ENCODE results near the gene GGTA1.
"Not testable (repeated sequence)": the region's sequence is repeated elsewhere in the genome, so short reads cannot be mapped to it uniquely, and the experiment has no call there.

Gene GGTA1

DNA sequence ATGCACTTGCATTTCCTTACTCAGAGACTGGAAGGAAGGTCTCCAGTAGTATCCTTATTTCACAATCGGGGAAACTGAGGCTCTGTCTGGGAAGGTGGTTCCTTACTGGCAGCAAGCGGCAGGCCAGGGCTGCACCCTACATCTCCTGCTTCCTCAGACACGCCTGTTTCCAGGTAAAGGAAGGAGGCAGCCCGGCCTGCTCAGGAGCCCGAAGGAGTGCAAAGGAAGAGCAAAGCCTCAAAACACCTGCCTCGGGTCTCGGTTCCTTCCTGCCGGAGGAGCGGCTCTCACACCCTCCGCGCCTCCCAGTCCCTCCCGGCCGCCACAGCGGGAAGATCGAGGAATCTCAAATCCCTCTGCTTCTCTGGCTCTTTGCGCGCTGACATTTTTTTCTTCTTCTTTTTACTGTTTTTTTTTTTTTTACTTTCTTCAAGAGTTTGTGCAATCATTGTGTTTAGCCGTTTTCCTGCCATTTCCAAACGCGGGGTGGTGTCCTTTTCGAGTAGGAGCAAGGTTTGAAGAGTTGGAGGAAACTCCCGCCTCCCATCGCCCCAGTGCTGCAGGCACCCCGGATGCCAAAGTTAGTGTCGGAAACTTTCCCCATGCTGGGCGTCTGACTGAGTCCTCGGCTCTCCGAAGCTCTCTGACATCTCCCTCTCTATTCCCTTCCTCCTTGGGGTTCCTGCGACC lies 1.0 kb downstream of the GGTA1 start:
- DNase-seq: peak; percentile 3 to 13

DNA sequence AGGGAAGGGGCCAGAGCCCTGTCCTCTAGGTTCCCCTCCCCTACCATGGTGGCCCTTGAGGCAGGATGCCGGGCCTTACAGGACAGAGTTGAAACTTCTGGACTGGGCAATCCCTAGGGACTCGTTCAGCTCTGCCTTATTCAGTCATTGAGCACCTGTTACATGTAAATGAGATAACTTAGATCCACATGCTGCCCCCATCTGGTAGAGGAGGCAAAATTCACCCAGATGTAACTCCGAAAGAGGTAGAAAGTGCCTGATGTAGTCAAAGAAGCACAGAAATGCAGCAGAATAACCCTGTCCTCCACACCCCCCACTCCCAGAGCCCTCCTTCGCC lies 1.5 kb downstream of the GGTA1 start:
- peak; percentile 32 to 55 for DNase-seq

DNA sequence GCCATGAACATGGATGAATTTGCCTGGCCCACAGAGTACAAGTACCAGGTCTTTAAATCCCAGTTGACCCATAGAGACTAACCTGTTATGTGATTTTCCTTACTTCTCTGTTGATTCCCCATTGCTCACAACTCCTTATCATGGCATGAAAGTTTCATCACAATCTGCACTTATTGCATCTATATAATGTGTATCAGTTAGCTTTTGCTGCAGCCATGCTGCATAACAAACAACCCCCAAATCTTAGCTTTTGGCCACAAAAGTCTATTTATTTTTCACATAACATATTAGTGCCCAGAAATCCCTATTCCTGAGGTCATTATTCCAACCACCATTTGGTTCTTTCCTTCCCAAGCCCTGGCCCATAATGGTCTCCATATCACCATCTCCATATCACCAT lies 3.7 kb downstream of the GGTA1 start:
- no peak for DNase-seq

DNA sequence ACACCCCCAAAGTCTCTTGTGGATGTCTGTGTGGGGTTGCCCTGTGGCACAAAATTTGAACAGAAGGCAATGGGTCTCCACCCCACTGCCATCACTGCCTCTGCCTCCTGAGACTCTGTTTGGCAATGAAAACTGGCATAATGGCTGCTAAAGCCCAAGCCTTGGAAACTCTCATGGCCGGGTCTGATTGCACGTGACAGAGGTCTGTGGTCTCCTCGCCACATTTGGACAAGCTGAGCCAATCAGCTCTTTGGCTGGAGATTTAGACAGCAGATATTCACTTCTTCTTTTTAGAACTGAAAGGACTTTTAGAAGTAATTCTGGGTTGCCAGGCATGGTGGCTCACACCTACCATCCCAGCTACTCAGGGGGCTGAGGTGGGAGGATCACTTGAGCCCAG lies 5.5 kb downstream of the GGTA1 start:
- no peak for DNase-seq

DNA sequence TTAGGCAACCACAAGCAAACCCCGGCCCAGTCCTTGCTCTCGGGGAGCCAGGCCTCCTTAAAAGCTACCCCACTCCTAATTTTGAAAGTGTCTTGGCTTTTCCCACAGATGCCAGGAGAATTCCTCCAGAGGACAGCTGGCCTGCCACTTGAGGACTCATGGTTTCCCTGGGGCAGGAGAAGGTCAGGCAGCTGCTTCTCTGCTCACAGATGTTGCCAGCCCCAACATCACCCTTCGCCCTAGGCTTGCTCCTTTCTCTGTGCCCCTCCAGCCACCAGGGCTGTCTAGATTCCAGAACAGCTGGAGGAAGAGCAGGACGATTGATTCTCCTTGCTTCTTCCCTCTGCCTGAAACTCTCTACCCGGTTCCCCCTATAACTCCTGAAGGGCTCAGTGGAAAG lies 8.5 kb downstream of the GGTA1 start:
- no peak for DNase-seq

DNA sequence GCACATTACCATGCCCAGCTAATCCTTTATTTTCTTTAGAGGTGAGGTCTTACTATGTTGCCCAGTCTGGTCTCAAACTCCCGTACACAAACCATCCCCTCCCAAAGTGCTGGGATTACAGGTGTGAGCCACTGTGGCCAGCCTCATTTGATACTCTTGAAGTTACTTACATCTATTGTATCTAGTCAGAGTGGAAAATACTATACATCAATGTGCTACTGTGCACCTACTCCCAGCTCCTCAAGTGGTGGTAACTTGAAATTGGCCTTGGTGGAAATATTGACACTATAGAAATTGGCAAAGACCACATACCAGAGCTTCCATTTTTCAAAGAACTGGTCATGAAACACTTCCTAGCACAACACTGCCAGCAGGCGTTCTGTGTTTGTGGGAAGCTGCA lies 10.3 kb downstream of the GGTA1 start:
- no peak for DNase-seq

DNA sequence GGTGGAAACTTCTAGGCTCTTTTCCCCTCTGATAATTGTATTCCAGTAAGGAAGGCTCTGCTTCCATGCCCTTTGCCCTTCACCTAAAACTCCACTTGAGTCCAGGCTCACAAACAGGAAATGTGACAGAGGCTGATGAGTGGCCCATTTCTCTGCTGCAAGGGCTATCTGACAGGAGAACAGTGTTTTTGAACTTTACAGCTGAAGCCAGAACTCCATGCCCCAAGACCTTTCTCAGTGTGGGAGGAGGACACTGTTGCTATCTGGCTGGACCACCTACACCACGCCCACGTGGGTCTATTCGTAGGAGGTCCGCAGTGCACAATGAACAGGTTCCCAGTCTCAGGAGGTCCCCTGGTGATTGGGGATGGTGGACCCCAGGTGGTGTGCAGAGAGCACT lies 13.6 kb downstream of the GGTA1 start:
- no peak for DNase-seq

DNA sequence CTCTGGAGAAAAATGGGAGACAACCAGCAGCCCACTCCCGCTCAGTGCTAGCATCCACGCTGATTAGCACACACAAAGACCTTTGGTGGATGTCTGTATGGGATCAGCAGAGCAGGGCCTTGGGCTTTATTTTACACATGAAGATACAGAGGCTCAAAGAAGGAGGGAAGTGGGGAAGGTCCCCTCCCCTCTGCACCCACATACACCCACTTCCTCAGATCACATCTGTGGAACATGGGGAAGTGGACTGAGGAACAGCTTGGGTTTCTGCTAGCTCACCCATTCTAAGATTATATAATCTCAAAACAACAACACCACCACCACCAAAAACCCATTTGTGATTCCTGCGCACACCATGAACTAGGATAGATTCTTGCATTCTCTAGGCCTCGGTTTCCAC lies 14.0 kb downstream of the GGTA1 start:
- no peak for DNase-seq

DNA sequence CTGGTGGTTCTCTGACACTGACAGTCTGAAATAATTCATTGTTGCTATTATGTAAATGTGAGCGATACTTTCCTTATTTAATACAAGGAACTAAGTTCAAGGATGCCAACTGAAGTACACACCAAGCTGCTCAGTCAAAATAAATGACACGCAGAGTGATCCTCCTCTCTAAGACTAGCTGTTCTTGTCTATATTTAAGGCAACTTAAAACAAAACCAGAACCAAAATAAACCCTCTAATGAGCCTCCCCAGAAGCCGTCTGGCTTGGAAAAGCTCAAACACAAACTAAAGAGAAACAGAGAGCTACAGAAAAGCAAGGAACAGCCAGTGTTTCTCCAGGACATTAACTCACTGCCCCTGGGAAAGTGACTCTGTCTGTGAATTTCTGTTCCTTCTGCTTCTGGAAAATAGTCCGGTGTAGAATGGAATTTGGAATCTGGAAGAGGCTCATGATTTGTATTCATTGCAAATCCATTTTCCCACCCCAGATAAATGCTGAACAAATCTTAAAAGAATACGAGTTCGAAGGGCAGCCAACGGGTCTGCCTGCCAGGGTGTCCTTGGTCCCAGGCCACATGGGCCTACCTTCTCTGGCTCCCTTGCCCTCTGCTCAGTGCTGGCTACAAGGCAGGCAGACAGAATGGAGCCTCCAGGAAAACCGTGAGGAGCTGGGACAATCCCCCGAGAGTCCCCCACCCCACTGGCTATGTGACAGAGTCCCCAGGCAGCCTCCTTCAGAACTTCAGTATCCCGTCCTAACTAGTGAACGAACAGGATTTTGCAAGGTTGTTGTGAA lies 14.8 kb downstream of the GGTA1 start:
- DNase-seq: no peak

DNA sequence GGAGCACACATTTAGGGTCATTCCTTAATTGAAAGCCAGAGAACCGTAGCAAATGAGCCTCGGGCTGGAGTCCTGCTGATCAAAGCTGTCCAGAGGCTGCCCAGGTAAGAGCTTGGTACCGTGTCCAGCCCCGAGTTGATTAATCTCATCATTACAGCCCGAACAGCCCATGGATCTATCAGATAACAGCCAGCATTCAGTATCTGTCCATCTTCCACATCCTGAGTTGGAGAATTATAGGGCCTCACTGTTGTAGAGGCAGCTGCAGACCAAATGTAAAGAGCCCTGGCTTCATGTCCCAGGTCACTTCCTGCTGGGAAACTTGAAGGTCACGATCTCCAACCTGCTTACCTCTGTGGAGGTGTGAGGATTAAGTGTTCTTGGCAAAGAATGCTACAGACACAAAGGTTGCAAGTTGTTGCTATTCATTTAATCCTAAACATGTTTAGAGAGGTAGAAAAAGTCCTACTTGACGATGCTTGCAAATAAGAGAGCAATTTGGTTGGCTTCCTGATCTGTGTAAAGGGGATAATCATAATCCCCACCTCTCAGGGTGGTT lies 16.1 kb downstream of the GGTA1 start:
- no peak for DNase-seq

DNA sequence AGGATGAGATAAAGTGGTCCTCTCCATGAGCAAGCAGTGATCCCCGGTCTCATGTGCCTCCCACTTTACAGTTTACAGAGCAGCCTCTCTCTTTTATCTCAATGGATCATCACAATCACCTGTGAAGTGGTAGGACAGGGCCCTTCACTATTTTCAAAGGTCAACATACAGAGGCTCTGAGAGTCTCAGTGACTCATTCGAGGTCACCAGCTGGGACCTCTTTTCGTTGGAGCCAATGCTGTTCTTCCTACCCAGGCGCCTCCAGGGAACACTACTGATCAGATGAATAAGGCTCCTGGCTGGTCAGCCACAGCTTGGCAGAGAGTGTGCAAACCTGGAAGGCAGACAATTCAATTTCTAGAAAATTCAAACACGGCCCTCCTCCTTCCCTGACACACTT lies 16.6 kb downstream of the GGTA1 start:
- DNase-seq: no peak

DNA sequence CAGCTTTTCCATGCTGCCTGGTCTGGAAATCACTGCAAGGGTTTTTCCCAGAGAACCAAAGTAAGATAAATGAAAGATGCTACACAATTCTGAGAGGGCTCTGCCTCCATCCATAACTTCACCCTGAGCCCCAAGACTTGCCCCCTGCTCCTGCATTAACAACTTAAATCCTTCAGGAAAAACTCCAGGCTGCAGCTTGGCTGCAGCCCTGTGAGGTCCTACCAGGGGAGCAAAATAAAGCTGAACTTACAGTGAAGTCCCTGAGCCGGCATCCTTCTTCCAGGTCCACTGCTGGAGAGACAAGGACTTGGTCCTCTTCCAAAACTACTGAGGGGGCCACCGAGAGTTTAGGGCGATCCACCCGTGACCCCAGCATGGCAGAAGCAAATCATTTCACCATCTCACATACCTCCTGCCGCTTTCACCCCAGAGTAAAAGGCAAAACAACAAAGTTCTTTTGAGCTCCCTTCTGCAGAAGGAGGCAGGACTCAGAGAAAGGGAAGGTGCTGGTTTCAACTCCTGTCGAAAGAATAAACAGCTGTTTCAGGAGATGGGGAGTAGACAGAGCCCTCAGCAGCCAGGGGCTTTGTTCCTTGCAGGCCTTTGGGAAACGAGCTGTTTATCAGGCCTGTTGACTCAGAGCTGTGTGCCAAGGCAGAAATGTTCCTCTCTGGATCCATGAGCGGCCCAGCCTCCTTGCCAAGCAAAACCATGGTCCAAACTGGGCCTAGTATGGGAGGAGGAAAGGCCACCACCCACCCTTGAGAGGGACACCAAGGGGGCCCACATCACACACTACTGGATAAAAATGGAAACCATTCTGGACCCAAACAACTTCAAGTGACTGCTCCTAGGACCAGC lies 20.6 kb downstream of the GGTA1 start:
- no peak for DNase-seq

DNA sequence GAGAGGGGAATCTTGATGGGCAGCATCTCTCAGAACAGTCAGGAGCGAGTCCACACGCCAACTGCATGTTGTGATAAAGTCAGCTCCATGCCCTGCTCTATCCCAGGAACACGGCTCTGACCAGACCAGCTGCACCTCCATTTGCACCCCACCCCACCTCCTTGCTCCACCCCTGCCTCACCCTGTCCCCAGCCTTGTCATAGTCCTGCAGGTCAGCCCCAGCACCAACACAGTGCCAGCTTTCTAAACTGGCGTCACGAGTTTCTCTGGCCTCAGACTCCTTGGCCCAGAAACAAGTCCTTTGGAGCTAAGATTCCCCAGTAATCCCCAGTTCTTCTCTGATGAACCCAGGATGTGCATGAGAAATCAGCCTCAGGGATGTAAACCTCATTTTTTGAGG lies 23.5 kb downstream of the GGTA1 start:
- DNase-seq: no peak

DNA sequence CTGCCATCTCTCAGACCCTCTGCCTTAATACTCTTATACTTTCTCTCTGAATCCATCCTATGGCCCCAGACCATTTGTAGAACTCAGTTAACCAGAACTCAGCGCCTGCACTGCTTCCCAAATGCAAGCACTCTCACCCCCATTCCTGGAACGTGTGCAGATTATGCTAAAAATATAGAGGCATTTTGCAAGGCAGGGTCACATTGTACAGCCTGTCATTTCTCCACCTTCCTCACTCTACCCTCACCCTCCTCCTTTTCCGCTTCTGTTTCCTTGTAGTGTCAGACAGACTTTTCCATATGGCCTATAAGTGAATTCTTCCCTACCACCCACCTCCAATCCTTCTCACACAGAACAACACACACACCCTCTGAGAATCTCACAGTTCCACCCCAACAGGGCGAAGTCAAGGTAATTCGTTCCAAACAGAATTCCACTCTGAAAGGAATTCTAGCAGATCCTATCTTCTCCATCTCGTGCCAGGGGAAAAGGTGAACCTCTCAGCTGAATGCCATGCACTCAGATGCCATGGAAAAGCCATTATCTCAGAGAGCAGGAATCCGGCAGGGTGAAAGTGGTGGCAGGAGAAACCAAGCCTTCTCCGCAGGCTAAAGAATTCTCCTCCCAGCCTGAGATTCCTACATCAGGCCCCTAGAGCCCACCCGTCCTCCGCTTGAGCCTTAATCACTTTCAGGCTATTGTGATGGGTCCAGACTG lies 25.3 kb downstream of the GGTA1 start:
- DNase-seq: no peak

DNA sequence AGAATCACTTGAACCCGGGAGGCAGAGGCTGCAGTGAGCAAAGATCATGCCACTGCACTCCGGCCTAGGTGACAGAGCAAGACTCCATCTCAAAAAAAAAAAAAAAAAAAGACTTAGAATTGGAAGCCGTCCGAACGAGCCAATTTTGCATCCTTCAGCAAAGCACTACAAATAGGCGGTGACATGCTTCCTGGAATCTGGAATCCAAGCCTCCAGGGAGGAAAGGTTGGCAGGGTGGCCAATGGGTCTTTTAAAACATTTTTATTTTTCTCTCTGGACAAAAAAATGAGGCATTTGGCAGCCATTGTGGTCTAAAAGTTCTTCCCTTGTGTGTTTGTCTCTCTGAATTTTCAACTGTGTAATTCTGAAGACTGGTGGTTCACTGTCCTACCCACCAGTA lies 26.4 kb downstream of the GGTA1 start:
- no peak for DNase-seq

DNA sequence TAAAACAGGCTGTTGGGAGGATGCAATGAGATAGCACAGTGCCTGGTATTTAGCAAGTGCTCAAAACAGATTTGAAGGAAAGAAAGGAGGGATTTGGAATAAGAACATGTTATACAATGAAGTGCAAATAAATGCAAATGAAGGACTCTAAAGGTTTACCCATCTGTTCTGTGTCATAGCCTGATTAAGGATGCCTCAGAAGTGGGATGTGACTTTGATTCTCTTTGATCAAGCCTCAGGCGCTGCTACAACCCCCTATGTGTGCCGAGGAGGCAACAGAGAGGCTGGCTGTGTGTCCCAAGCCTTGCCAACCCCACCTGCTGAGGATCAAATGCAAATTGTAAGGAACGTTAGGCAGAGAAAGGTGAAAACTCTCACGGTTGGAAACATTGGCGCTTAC lies 27.2 kb downstream of the GGTA1 start:
- DNase-seq: no peak

DNA sequence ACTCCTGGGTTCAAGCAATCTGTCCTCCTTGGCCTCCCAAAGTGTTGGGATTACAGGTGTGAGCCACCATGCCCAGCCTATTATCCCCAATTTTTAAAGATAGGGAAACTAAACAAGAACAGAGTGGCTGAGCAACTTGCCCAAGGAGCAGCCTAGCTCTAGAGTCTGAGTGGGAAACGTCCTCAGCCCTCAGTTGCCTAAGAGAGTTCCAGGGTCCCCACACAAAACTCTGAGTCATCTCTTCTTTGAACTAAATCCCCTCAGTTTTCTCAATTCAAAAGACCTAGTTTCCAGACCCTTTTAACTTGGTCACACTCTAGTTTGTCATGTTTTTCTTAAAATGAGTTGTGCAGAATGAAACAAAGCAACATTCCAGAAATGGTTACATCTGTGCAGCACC lies 33.5 kb downstream of the GGTA1 start:
- DNase-seq: no peak

DNA sequence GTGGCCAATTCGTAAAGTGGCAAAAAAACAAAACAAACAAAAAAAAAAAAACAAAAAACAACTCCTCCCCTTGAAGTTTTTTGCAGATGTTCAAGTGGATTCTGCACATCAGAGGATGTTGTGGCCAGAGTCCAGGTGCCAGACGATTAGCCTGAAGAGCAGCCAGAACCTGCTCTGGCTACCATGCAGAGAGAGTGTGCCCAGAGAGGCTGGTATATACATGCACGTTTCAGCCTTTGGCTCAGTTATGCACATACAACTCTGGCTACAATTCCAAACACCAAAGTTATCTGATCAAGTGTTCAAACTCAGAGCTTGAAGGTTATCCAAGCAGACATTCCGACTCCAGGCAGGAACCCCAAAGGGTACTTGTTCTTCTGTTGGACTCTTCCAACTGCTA lies 34.7 kb downstream of the GGTA1 start:
- no peak for DNase-seq

DNA sequence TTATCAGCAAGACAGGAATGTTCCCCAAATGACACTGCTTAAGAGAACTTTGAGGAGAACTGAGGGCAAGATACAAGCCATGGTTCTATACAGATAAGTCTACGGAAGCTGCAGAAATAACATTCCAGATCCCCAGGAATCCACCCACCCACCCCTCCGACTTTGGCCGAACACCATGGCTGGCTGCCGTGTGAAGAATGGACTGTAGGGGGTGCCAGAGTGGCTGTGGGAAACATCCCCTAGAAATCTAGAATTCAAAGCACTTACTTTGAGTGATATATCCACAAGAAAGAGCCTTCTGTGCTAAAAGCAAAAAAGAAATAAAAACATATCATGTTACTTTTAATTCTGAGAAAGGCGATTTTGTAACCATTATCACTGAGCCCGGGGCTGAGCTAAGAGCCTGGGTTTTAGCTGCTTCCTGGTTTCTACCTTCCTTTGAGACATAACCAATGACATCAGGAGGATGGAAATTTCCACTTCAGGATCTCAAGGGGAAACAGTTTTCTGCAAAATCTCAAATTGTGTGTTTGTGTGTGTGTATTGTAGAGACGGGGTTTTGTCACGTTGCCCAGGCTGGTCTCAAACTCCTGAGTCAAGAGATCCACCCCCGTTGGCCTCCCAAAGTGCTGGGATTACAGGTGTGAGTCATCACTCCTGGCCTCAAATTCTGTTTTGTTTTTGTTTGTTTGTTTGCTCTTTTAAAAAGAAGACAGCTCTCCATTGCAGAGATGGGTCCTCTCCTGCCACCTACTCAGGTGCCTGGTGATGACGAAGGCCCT lies 36.4 kb downstream of the GGTA1 start:
- DNase-seq: peak; percentile 37 to 47

DNA sequence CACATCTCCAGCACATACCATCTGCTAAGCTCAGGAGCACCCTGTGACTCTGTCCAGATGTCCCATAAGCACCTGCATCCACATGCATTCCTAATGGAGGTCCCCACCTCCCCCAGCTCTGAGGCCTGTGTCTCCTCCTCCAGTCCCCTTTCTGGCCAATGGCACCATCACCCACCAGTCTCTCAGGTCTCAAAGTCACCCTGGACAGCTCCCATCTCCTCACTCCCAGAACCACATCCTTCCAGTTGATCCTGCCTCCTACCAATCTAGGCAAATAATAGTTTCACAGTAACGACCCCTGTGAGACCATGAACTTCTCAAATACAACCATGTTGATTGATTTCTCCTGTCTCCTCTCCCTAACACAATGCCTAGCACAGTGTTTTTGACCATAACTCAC lies 40.1 kb downstream of the GGTA1 start:
- DNase-seq: no peak

DNA sequence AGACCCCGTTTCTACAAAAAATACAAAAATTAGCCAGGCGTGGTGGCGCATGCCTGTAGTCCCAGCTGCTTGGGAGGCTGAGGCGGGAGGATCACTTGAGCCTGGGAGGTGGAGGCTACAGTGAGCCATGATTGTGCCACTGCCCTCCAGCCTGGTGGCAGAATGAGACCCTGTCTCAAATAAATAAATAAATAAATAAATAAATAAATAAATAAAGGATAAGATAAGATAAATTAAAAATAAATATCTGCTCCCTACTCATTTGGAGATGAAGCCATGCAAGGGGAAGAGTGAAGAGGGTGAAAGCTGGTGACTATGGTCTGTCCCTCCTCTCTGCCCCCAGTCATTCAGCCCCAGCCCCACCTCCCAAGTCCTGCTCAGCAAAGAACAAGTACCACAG lies 41.2 kb downstream of the GGTA1 start:
- DNase-seq: not testable (repeated sequence)
